ENCODE results near the gene CNDP1. TPM values are rescaled to one million over a fixed set of nuclear protein-coding genes. Genes with fewer than 3 reads are reported as not detected.

Gene CNDP1
- total and polyA plus RNA-seq, 2 donors (not counting 1 experiment from before 2014, with no cell fraction given) = 0.19 to 0.57 TPM

DNA sequence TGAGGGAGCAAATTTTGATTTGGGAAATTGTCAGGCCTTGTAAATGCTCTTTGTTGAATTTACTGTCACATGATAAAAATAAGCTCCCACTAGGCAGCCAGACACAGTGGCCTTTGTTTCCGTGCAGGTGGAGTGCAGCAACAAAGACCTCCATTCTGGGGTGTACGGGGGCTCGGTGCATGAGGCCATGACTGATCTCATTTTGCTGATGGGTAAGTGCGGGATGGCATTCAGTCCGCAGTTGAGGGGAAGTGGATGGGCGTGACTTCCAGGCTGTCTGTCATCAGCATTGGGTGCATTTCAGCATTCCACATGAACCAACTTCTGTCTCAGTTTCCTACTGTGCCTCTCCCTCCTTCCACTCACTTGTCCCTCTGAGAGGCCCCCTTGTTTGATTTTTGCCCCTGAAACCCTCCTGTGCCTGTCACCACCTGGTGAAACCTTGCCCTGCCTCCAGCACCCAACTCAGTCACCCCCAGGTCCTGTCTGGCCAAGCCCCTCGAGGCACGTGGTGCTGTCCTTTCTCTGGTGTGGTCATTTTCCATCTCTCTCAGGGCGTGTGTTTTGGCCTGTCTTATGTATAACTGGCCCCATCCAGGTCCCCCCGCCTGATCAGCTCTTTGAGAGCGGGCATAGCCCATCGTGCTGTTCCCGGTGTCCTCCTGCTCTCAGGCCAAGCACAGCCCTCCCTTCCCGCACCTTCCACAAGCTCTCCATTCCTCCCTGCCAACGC is 21.8 kb upstream of the CNDP1 start:
- H3K4me2 ChIP-seq (replicated peaks; ENCODE audit: low read depth, low read length, poor library complexity, severe bottlenecking) = no peak overlapping the region
- no peak overlapping the region for H2AFZ ChIP-seq (ENCODE audit: insufficient read depth, low read depth, low read length, poor library complexity, severe bottlenecking)
- peaks cover 7 to 96% of the 10 kb centered on the region in 2 experiments for H3K36me3 ChIP-seq (replicated peaks in 1 of 2; ENCODE audit: control extremely low read depth in 1 of 2, control insufficient read depth in 1 of 2, extremely low read depth in 1 of 2, insufficient read depth in 2 of 2, low read length in 1 of 2)
- no peaks in the 10 kb centered on the region for H3K27me3 ChIP-seq (replicated peaks in 1 of 4; ENCODE audit: control extremely low read depth in 1 of 4, control insufficient read depth in 3 of 4, insufficient read depth in 4 of 4, low read length in 3 of 4)
- H3K4me3 ChIP-seq (ENCODE audit: control extremely low read depth in 1 of 5, extremely low read depth in 1 of 5, insufficient read depth in 1 of 5, low read depth in 2 of 5, low read length in 4 of 5) = no peak overlapping the region
- no peak for TF ChIP-seq EZH2 (IDR thresholded peaks at IDR 0.05; ENCODE audit: borderline replicate concordance, insufficient read depth, low read depth, low read length, poor library complexity, severe bottlenecking)
- no peak for TF ChIP-seq CTCF (IDR thresholded peaks at IDR 0.05)
- over 99% methylated on average over 13 of the region's 15 CpGs for WGBS (ENCODE audit: insufficient coverage)
- DNase-seq = no peak
- intact Hi-C loops (cut with micrococcal nuclease) = no loop called here
- POLR2A ChIA-PET = no interaction called here
- H3K27ac Mint-ChIP-seq = peak overlapping the region; percentile 10
- H3K4me1 Mint-ChIP-seq = no peaks in the 10 kb centered on the region
- no peaks in the 10 kb centered on the region for H3K4me1 ChIP-seq (ENCODE audit: control insufficient read depth in 2 of 2, insufficient read depth in 2 of 2, low read length in 2 of 2)
- H3K4me3 Mint-ChIP-seq = no peak overlapping the region
- H4K20me1 ChIP-seq (ENCODE audit: control insufficient read depth, insufficient read depth, low read length, poor library complexity, severe bottlenecking) = peaks cover 79% of the 10 kb centered on the region
- no peak overlapping the region for H3K27ac ChIP-seq (ENCODE audit: low read length in 2 of 2)
- no peaks in the 10 kb centered on the region for H3K9me3 Mint-ChIP-seq (ENCODE audit: insufficient read depth)
- H3K9me3 ChIP-seq (ENCODE audit: control extremely low read depth in 1 of 3, control insufficient read depth in 2 of 3, insufficient read depth in 1 of 3, low read length in 2 of 3) = no peaks in the 10 kb centered on the region
- H3K79me2 ChIP-seq (ENCODE audit: control insufficient read depth, insufficient read depth, low read length) = peaks cover 60% of the 10 kb centered on the region
- H3K9ac ChIP-seq (ENCODE audit: low read length) = no peak overlapping the region
- CTCF ChIA-PET = interaction anchor here (1.1 kb wide), 1 partner anchor 13 kb away, joined by 3 read pairs; no protein-coding TSS in a partner anchor
- no peak for ATAC-seq (ENCODE audit: low read depth)
- H3K27me3 Mint-ChIP-seq = no peaks in the 10 kb centered on the region

GRCh38 chr18:74513149-74513882 is 21.0 kb upstream of the CNDP1 start:
- WGBS (ENCODE audit: insufficient coverage) = 94% methylated on average over 23 of the region's 27 CpGs
- DNase-seq (no peak), ATAC-seq (ENCODE audit: low read depth) (no peak)
- H3K4me1 Mint-ChIP-seq = no peaks in the 10 kb centered on the region
- ChIA-PET CTCF (interaction anchor here (1.1 kb wide), 1 partner anchor 14 kb away, joined by 3 read pairs; no protein-coding TSS in a partner anchor), POLR2A (no interaction called here)
- H2AFZ ChIP-seq (ENCODE audit: insufficient read depth, low read depth, low read length, poor library complexity, severe bottlenecking) = no peak overlapping the region
- intact Hi-C loops (cut with micrococcal nuclease) = no loop called here
- TF ChIP-seq CTCF (IDR thresholded peaks at IDR 0.05) = no peak
- TF ChIP-seq EZH2 (IDR thresholded peaks at IDR 0.05; ENCODE audit: borderline replicate concordance, insufficient read depth, low read depth, low read length, poor library complexity, severe bottlenecking) = no peak
- peaks cover 9 to 95% of the 10 kb centered on the region in 2 experiments for H3K36me3 ChIP-seq (replicated peaks in 1 of 2; ENCODE audit: control extremely low read depth in 1 of 2, control insufficient read depth in 1 of 2, extremely low read depth in 1 of 2, insufficient read depth in 2 of 2, low read length in 1 of 2)
- no peaks in the 10 kb centered on the region for H3K4me1 ChIP-seq (ENCODE audit: control insufficient read depth in 2 of 2, insufficient read depth in 2 of 2, low read length in 2 of 2)
- H3K79me2 ChIP-seq (ENCODE audit: control insufficient read depth, insufficient read depth, low read length) = peaks cover 51% of the 10 kb centered on the region
- peaks cover 71% of the 10 kb centered on the region for H4K20me1 ChIP-seq (ENCODE audit: control insufficient read depth, insufficient read depth, low read length, poor library complexity, severe bottlenecking)
- no peak overlapping the region for H3K27ac ChIP-seq (ENCODE audit: low read length in 2 of 2)
- no peak overlapping the region for H3K9ac ChIP-seq (ENCODE audit: low read length)
- H3K27me3 ChIP-seq (replicated peaks in 1 of 4; ENCODE audit: control extremely low read depth in 1 of 4, control insufficient read depth in 3 of 4, insufficient read depth in 4 of 4, low read length in 3 of 4) = no peaks in the 10 kb centered on the region
- H3K27me3 Mint-ChIP-seq = no peaks in the 10 kb centered on the region
- no peak overlapping the region for H3K4me3 Mint-ChIP-seq
- no peak overlapping the region for H3K4me2 ChIP-seq (replicated peaks; ENCODE audit: low read depth, low read length, poor library complexity, severe bottlenecking)
- H3K4me3 ChIP-seq (ENCODE audit: control extremely low read depth in 1 of 5, extremely low read depth in 1 of 5, insufficient read depth in 1 of 5, low read depth in 2 of 5, low read length in 4 of 5) = no peak overlapping the region
- no peak overlapping the region for H3K27ac Mint-ChIP-seq
- no peaks in the 10 kb centered on the region for H3K9me3 ChIP-seq (ENCODE audit: control extremely low read depth in 1 of 3, control insufficient read depth in 2 of 3, insufficient read depth in 1 of 3, low read length in 2 of 3)
- H3K9me3 Mint-ChIP-seq (ENCODE audit: insufficient read depth) = no peaks in the 10 kb centered on the region

Measured in B cell (primary cell).